ENCODE measurements around the gene SELENOF. TPM values are rescaled to one million over a fixed set of nuclear protein-coding genes. Genes with fewer than 3 reads are reported as not detected.

Gene SELENOF
- total RNA-seq (100 to 1,000 TPM; 135 to 153 TPM), total RNA-seq (61.5 to 129 reads per million in 2 donors)

DNA sequence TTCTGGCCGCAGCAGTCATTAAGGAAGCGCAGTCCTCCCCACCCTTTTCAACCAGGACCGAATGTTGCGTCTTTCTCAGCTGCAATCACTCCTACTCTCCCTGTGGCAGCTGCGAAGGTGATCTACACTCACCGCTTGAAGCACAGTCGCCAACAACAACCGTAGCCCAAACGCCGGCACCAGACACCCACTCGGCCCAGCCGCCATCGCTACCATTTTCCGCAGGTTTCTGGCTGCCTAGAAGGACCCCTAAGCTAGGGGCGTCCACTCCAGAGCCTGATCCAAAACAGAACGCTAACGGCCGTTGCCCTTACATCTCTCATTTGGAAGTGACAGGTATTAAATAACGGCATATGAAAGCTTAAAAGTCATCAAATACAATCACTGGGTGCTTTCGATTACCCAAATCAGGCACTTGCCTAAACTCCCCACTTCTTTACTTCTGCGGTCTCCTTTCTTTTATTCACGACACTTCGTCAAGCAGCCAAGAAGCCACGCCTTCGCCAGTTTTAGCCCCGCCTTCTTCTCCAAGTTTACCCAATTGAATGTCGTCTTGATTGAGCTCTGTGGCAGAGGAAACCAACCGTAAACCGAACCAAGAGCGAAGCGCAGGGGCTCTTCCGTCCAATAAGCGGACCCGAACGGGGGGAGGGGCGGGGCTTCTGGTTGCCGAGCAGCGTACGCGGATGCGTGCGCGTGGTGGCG is at the start of gene SELENOF:
SELENOF (minus strand) TSS at position 231 of the 705 bp plus-strand sequence; CDS start at position 216, 15 bp downstream.
- Mint-ChIP-seq H3K27me3 (no peaks in the 10 kb centered on the region), H3K36me3 (ENCODE audit: low read depth) (peaks cover 14% of the 10 kb centered on the region), H3K4me1 (peaks cover 39% of the 10 kb centered on the region), H3K27ac (no peak within 1 kb of the TSS), H3K4me3 (no peak within 1 kb of the TSS)
- peak; percentile 90 for ATAC-seq
- no peaks in the 10 kb centered on the region for H3K9me3 ChIP-seq (ENCODE audit: control insufficient read depth, low read length, poor library complexity, severe bottlenecking)
- DNase-seq, result peak; percentile 97 to 99 (median 98)

GRCh38 chr1:86960548-86960947 is 46.6 kb upstream of the SELENOF start:
- Mint-ChIP-seq H3K27me3 (no peaks in the 10 kb centered on the region), H3K4me1 (no peaks in the 10 kb centered on the region), H3K4me3 (no peak overlapping the region), H3K36me3 (ENCODE audit: low read depth) (peaks cover 2% of the 10 kb centered on the region), H3K27ac (no peak overlapping the region)
- ATAC-seq, result no peak
- no peaks in the 10 kb centered on the region for H3K9me3 ChIP-seq (ENCODE audit: control insufficient read depth, low read length, poor library complexity, severe bottlenecking)
- DNase-seq, result no peak

DNA sequence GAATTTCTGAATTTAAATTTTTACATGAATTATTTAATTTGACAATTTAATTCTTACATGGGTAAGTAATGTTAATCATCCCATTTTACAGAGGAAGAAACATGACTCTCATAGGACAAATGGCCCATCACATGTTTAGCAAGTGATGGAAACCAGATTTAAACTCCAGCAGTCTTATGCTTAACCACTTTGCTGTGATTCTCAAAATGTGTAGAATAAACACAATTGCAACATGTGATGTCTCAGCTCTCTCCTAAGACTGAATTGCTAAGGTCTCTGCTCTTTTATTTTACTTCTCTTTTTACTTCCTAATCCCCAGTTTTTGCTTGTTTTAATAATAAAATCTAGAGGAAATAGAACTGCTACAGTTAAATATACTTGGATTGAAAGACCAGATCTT is 43.3 kb upstream of the SELENOF start:
- no peaks in the 10 kb centered on the region for H3K9me3 ChIP-seq (ENCODE audit: control insufficient read depth, low read length, poor library complexity, severe bottlenecking)
- Mint-ChIP-seq H3K36me3 (ENCODE audit: low read depth) (peaks cover 2% of the 10 kb centered on the region), H3K27ac (no peak overlapping the region), H3K4me1 (peaks cover 4% of the 10 kb centered on the region), H3K27me3 (no peaks in the 10 kb centered on the region), H3K4me3 (no peak overlapping the region)
- no peak for DNase-seq
- ATAC-seq, result no peak

DNA sequence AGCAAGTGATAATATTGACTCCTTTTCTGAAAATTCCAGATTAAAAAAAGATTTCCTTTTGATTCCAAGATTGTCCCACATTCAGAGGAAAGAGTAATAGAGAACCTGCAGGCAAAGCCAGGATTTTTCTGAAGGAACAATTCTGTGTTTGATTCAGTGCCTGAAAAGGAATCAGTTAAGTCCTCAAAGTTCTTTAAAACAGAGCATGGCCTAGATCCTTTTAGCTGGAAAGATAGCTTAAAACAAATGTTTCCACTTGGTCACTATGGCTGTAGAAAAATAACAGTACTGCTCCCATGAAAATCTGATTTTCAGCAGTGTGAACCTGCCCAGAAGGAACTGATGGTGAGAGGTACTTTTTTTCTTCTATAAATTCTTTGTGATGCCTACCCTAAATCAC is 42.3 kb upstream of the SELENOF start:
- peaks cover 4% of the 10 kb centered on the region for H3K4me1 Mint-ChIP-seq
- H3K27ac Mint-ChIP-seq, result no peak overlapping the region
- H3K27me3 Mint-ChIP-seq, result no peaks in the 10 kb centered on the region
- H3K4me3 Mint-ChIP-seq, result no peak overlapping the region
- no peaks in the 10 kb centered on the region for H3K9me3 ChIP-seq (ENCODE audit: control insufficient read depth, low read length, poor library complexity, severe bottlenecking)
- DNase-seq (no peak), ATAC-seq (no peak)
- H3K36me3 Mint-ChIP-seq (ENCODE audit: low read depth), result peaks cover 2% of the 10 kb centered on the region

DNA sequence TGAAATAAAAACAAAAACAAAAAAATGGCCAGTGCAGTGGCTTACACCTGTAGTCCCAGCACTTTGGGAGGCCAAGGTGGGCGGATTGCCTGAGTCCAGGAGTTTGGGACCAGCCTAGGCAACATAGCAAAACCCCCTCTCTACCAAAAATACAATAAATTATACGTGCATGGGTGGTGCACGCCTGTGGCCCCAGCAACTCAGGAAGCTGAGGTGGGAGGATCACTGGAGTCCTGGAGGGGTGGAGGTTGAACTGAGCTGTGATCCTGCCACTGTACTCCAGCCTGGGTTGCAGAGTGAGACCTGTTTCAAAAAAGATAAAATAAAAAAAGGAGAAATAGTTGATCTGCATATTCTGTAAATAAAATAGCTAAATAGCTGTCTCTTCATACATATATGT is 41.8 kb upstream of the SELENOF start:
- H3K27me3 Mint-ChIP-seq, result no peaks in the 10 kb centered on the region
- no peak overlapping the region for H3K4me3 Mint-ChIP-seq
- H3K36me3 Mint-ChIP-seq (ENCODE audit: low read depth), result peaks cover 2% of the 10 kb centered on the region
- no peaks in the 10 kb centered on the region for H3K9me3 ChIP-seq (ENCODE audit: control insufficient read depth, low read length, poor library complexity, severe bottlenecking)
- ATAC-seq (no peak), DNase-seq (no peak)
- H3K4me1 Mint-ChIP-seq, result peaks cover 7% of the 10 kb centered on the region
- H3K27ac Mint-ChIP-seq, result peak overlapping the region; percentile 60

DNA sequence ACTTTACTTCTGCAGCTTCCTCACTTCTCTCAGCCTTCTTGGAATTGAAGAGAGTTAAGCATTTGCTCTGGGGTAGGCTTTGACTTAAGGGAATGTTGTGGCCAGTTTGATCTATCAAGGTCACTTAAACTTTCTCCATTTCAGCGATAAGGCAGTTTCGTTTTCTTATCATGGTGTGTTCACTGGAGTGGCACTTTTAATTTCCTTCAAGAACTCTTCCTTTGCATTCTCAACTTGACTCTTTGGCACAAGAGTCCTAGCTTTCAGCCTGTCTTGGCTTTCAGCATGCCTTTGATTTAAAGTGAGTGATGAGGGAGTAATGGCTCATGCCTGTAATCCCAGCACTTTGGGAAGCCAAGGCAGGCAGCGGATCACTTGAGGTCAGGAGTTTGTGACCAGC is 39.2 kb upstream of the SELENOF start:
- Mint-ChIP-seq H3K36me3 (ENCODE audit: low read depth) (peaks cover under 1% of the 10 kb centered on the region), H3K27me3 (no peaks in the 10 kb centered on the region), H3K4me3 (no peak overlapping the region), H3K4me1 (peaks cover 14% of the 10 kb centered on the region), H3K27ac (no peak overlapping the region)
- DNase-seq, result no peak
- H3K9me3 ChIP-seq (ENCODE audit: control insufficient read depth, low read length, poor library complexity, severe bottlenecking), result no peaks in the 10 kb centered on the region
- ATAC-seq, result no peak

GRCh38 chr1:86951430-86951829 is 37.5 kb upstream of the SELENOF start:
- DNase-seq (no peak), ATAC-seq (no peak)
- Mint-ChIP-seq H3K4me1 (peaks cover 19% of the 10 kb centered on the region), H3K36me3 (ENCODE audit: low read depth) (no peaks in the 10 kb centered on the region), H3K4me3 (no peak overlapping the region), H3K27ac (no peak overlapping the region), H3K27me3 (no peaks in the 10 kb centered on the region)
- no peaks in the 10 kb centered on the region for H3K9me3 ChIP-seq (ENCODE audit: control insufficient read depth, low read length, poor library complexity, severe bottlenecking)

GRCh38 chr1:86950712-86951419 is 36.9 kb upstream of the SELENOF start:
- Mint-ChIP-seq H3K27ac (peak overlapping the region; percentile 72), H3K4me3 (no peak overlapping the region), H3K27me3 (no peaks in the 10 kb centered on the region), H3K36me3 (ENCODE audit: low read depth) (no peaks in the 10 kb centered on the region), H3K4me1 (peaks cover 19% of the 10 kb centered on the region)
- H3K9me3 ChIP-seq (ENCODE audit: control insufficient read depth, low read length, poor library complexity, severe bottlenecking), result no peaks in the 10 kb centered on the region
- DNase-seq, result no peak
- ATAC-seq, result no peak

GRCh38 chr1:86948212-86948611 is 34.3 kb upstream of the SELENOF start:
- no peak for DNase-seq
- Mint-ChIP-seq H3K27ac (no peak overlapping the region), H3K36me3 (ENCODE audit: low read depth) (no peaks in the 10 kb centered on the region), H3K4me3 (no peak overlapping the region), H3K27me3 (no peaks in the 10 kb centered on the region), H3K4me1 (peaks cover 16% of the 10 kb centered on the region)
- no peak for ATAC-seq
- H3K9me3 ChIP-seq (ENCODE audit: control insufficient read depth, low read length, poor library complexity, severe bottlenecking), result no peaks in the 10 kb centered on the region

- no peaks in the 10 kb centered on the region for H3K9me3 ChIP-seq (ENCODE audit: control insufficient read depth, low read length, poor library complexity, severe bottlenecking)
- Mint-ChIP-seq H3K4me1 (peaks cover 9% of the 10 kb centered on the region), H3K36me3 (ENCODE audit: low read depth) (no peaks in the 10 kb centered on the region), H3K27me3 (no peaks in the 10 kb centered on the region), H3K4me3 (no peak overlapping the region), H3K27ac (no peak overlapping the region)
- no peak for DNase-seq
- no peak for ATAC-seq
These were observed 28.8 kb upstream of the SELENOF start for GRCh38 chr1:86942743-86943142.

DNA sequence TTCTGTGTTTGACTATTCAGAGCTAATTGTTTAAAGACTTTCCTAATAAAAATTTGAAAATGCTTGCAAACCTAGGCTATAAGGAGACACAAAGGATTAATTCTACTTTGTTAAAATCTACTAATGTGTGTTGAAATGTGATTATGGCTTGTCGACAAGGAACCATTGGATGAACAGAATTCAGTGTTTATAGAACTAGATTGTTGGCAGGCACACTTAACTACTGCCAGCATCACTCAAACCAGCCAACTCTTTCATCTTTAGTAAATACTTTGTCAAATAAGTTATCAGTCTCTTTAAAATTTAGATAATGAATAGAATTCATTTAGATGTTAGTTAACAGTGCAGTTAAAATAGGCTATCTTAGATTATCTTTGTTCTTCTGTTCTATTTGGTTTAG is 28.1 kb upstream of the SELENOF start:
- no peak for DNase-seq
- Mint-ChIP-seq H3K27ac (no peak overlapping the region), H3K4me1 (peaks cover 6% of the 10 kb centered on the region), H3K4me3 (no peak overlapping the region), H3K36me3 (ENCODE audit: low read depth) (no peaks in the 10 kb centered on the region), H3K27me3 (no peaks in the 10 kb centered on the region)
- ATAC-seq, result no peak
- H3K9me3 ChIP-seq (ENCODE audit: control insufficient read depth, low read length, poor library complexity, severe bottlenecking), result no peaks in the 10 kb centered on the region

DNA sequence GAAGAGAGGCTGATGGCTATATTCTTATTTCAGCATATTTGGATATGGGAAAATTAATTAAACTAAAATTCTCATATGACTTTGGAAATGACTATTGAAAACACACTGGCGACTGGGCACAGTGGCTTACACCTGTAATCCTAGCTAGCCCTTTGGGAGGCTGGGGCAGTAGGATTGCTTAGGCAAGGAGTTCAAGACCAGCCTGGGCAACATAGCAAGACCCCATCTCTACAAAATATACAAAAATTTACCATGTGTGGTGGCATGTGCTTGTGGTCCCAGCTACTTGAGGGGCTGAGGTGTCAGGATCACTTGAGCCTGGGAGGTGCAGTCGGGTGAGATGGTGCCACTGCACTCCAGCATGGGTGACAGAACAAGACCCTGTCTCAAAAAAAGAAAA is 26.7 kb upstream of the SELENOF start:
- no peaks in the 10 kb centered on the region for H3K36me3 Mint-ChIP-seq (ENCODE audit: low read depth)
- H3K27me3 Mint-ChIP-seq, result no peaks in the 10 kb centered on the region
- H3K27ac Mint-ChIP-seq, result no peak overlapping the region
- peaks cover 6% of the 10 kb centered on the region for H3K4me1 Mint-ChIP-seq
- no peak overlapping the region for H3K4me3 Mint-ChIP-seq
- H3K9me3 ChIP-seq (ENCODE audit: control insufficient read depth, low read length, poor library complexity, severe bottlenecking), result no peaks in the 10 kb centered on the region
- no peak for ATAC-seq
- DNase-seq, result no peak

GRCh38 chr1:86939406-86939805 is 25.5 kb upstream of the SELENOF start:
- Mint-ChIP-seq H3K27me3 (no peaks in the 10 kb centered on the region), H3K4me3 (no peak overlapping the region), H3K27ac (no peak overlapping the region), H3K36me3 (ENCODE audit: low read depth) (no peaks in the 10 kb centered on the region), H3K4me1 (peaks cover 6% of the 10 kb centered on the region)
- H3K9me3 ChIP-seq (ENCODE audit: control insufficient read depth, low read length, poor library complexity, severe bottlenecking), result no peaks in the 10 kb centered on the region
- DNase-seq (no peak), ATAC-seq (no peak)

- H3K4me1 Mint-ChIP-seq, result peaks cover 7% of the 10 kb centered on the region
- H3K4me3 Mint-ChIP-seq, result no peak overlapping the region
- H3K27me3 Mint-ChIP-seq, result no peaks in the 10 kb centered on the region
- H3K27ac Mint-ChIP-seq, result no peak overlapping the region
- H3K36me3 Mint-ChIP-seq (ENCODE audit: low read depth), result no peaks in the 10 kb centered on the region
- no peak for ATAC-seq
- no peaks in the 10 kb centered on the region for H3K9me3 ChIP-seq (ENCODE audit: control insufficient read depth, low read length, poor library complexity, severe bottlenecking)
- DNase-seq, result no peak
These were observed 24.9 kb upstream of the SELENOF start for GRCh38 chr1:86938855-86939254.

Measured in T-helper 17 cell (primary cell).